ENCODE results near the gene TANC1. TPM values are rescaled to one million over a fixed set of nuclear protein-coding genes. Genes with fewer than 3 reads are reported as not detected.

The TANC1 gene
- total RNA-seq, 5 donors from 2014 or later (not counting 1 experiment from before 2014, with no cell fraction given), result 0.26 to 0.61 (median 0.50) TPM

DNA sequence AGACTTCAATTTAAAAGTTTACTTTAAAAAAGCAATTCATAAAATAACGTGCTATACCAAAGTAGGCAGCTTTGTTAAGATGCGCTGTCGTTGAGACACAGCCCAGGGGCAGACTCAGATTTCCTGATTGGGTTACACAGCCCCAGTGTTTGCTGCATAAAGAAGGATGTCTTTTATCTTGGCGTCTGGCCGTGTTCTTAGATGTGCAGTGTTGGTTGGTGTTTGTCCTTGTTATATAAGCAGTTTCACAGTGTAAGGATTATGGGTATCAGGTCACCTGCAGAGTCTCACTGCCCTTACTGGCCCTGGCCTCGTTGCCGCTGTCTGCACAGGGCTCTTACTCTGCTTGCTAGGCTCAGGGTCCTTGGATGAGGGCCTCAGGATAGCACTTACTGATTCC is 209.5 kb downstream of the TANC1 start:
- CTCF ChIA-PET, result interaction anchor here in 1 of 2 donors (0.6 kb wide), 1 partner anchor 37 kb away, joined by 6 read pairs; no protein-coding TSS in a partner anchor
- WGBS (ENCODE audit: insufficient coverage), result 51% methylated on average over 6 of the region's 7 CpGs
- no peak overlapping the region for H3K4me3 ChIP-seq (ENCODE audit: control insufficient read depth in 1 of 2, extremely low read depth in 1 of 2, low read length in 1 of 2)

DNA sequence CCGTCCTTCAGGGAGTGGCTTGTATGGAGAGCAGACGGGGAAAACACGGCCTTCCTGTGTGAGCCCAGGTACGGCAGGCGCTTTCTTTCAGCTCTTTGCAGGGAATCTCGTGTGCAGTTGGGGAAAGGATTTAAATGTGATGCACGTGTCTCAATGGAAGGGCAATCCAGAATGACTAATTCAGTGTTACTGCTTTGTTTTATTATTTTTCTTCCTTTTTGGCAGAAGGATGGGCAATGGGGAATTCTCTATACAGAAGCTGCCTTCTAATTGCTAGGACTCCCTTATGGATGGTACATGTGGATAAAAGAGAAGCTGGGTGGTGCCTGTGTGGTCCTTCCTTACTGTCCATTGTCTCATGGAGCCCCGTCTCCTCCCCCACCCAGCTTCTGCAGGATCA is 210.7 kb downstream of the TANC1 start:
- no peak for DNase-seq
- Histone ChIP-seq H3K4me3 (ENCODE audit: control insufficient read depth in 1 of 2, extremely low read depth in 1 of 2, low read length in 1 of 2) (no peak overlapping the region), H3K4me1 (ENCODE audit: control insufficient read depth in 1 of 2, extremely low read depth in 1 of 2, insufficient read depth in 2 of 2, low read length in 2 of 2) (no peaks in the 10 kb centered on the region), H3K27ac (ENCODE audit: low read length) (no peak overlapping the region), H3K36me3 (ENCODE audit: control insufficient read depth in 2 of 2, extremely low read depth in 1 of 2, insufficient read depth in 1 of 2, low read length in 1 of 2) (no peaks in the 10 kb centered on the region), H3K9me3 (no peaks in the 10 kb centered on the region), H3K27me3 (replicated peaks in 1 of 2; ENCODE audit: control insufficient read depth in 2 of 2, extremely low read depth in 1 of 2, insufficient read depth in 2 of 2, low read length in 1 of 2) (no peaks in the 10 kb centered on the region)
- H3K27me3 Mint-ChIP-seq, result no peaks in the 10 kb centered on the region
- 86% methylated on average over 7 of the region's 8 CpGs for WGBS (ENCODE audit: insufficient coverage)
- H3K36me3 Mint-ChIP-seq, result no peaks in the 10 kb centered on the region
- no peak for ATAC-seq (replicated peaks in 1 of 4)
- no peak overlapping the region for H3K4me3 Mint-ChIP-seq
- H3K4me1 Mint-ChIP-seq, result peaks cover 3 to 13% (median 4%) of the 10 kb centered on the region in 3 donors
- ChIA-PET POLR2A (no interaction called here), CTCF (interaction anchor here in 1 of 2 donors (0.5 kb wide), 1 partner anchor 429 kb away, joined by 4 read pairs; no protein-coding TSS in a partner anchor)
- no peak overlapping the region for H3K27ac Mint-ChIP-seq
- no peaks in the 10 kb centered on the region for H3K9me3 Mint-ChIP-seq

More for the DNA sequence above, 209.5 kb downstream of the TANC1 start:
- DNase-seq (no peak), ATAC-seq (replicated peaks in 1 of 4) (peak in 3 of 4 experiments; percentile 41 to 73 (median 42))
- Mint-ChIP-seq H3K4me3 (no peak overlapping the region), H3K9me3 (no peaks in the 10 kb centered on the region), H3K27me3 (no peaks in the 10 kb centered on the region), H3K36me3 (no peaks in the 10 kb centered on the region), H3K4me1 (peaks cover 3 to 13% (median 4%) of the 10 kb centered on the region in 3 donors), H3K27ac (peak overlapping the region in 1 of 2 donors; percentile 10)
- Histone ChIP-seq H3K27ac (ENCODE audit: low read length) (no peak overlapping the region), H3K4me1 (ENCODE audit: control insufficient read depth in 1 of 2, extremely low read depth in 1 of 2, insufficient read depth in 2 of 2, low read length in 2 of 2) (no peaks in the 10 kb centered on the region), H3K36me3 (ENCODE audit: control insufficient read depth in 2 of 2, extremely low read depth in 1 of 2, insufficient read depth in 1 of 2, low read length in 1 of 2) (no peaks in the 10 kb centered on the region), H3K27me3 (replicated peaks in 1 of 2; ENCODE audit: control insufficient read depth in 2 of 2, extremely low read depth in 1 of 2, insufficient read depth in 2 of 2, low read length in 1 of 2) (no peaks in the 10 kb centered on the region), H3K9me3 (no peaks in the 10 kb centered on the region)
- POLR2A ChIA-PET, result interaction anchor here (0.6 kb wide), 2 partner anchors 46 to 624 kb away, joined by 3 read pairs; no protein-coding TSS in a partner anchor

DNA sequence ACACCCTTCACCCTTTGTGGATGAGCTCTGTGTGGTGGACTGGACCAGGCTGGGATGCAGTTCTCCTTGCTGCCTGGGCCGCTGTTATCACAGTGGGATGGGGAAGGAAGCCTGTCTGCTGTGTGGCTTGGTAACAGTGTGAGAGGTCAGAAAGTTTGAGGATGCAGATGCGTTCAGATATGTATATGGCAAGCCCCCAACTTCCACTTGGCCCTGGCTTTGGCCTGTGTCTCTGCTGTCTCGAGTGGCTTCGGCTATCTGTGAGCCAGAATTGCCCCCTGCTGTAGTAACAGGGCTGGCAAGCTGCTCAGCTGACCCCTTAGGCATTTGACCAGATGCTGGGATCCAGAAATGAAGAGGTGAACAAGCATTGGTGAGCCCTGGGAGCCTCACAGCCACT is 211.3 kb downstream of the TANC1 start:
- CTCF ChIA-PET, result interaction anchor here in 1 of 2 donors (0.5 kb wide), 1 partner anchor 430 kb away, joined by 4 read pairs; no protein-coding TSS in a partner anchor
- no peak overlapping the region for H3K4me3 ChIP-seq (ENCODE audit: control insufficient read depth in 1 of 2, extremely low read depth in 1 of 2, low read length in 1 of 2)
- no peaks in the 10 kb centered on the region for H3K27me3 ChIP-seq (replicated peaks in 1 of 2; ENCODE audit: control insufficient read depth in 2 of 2, extremely low read depth in 1 of 2, insufficient read depth in 2 of 2, low read length in 1 of 2)
- no peak for DNase-seq
- no peaks in the 10 kb centered on the region for H3K9me3 ChIP-seq
- Mint-ChIP-seq H3K36me3 (no peaks in the 10 kb centered on the region), H3K9me3 (no peaks in the 10 kb centered on the region), H3K27ac (no peak overlapping the region), H3K4me1 (peaks cover 3 to 13% (median 4%) of the 10 kb centered on the region in 3 donors), H3K27me3 (no peaks in the 10 kb centered on the region), H3K4me3 (no peak overlapping the region)
- H3K36me3 ChIP-seq (ENCODE audit: control insufficient read depth in 2 of 2, extremely low read depth in 1 of 2, insufficient read depth in 1 of 2, low read length in 1 of 2), result no peaks in the 10 kb centered on the region
- WGBS (ENCODE audit: insufficient coverage), result 93% methylated on average over 4 of the region's 4 CpGs
- H3K27ac ChIP-seq (ENCODE audit: low read length), result no peak overlapping the region
- no peaks in the 10 kb centered on the region for H3K4me1 ChIP-seq (ENCODE audit: control insufficient read depth in 1 of 2, extremely low read depth in 1 of 2, insufficient read depth in 2 of 2, low read length in 2 of 2)
- ATAC-seq (replicated peaks in 1 of 4), result no peak
- POLR2A ChIA-PET, result no interaction called here

DNA sequence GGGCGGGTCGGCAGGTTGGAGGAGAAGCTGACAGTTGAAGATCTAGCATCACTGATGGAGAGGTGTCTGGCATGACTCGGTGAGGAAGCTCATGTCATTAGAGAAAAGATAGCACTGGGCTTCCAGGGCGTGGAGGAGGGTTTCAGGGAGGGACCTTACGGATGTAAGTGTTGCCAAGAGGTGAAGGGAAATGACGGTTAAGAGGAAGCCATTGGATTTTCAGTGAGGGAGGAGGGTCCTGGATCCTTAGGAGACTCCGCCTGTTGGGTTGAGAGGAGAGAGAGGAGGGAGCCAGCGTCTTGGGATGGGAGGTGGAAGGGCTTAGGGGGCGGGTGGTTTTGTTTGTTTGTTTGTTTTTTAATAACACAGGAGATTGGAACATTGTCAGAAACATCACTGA is 214.9 kb downstream of the TANC1 start:
- 86% methylated on average over 9 of the region's 9 CpGs for WGBS (ENCODE audit: insufficient coverage)
- H3K36me3 Mint-ChIP-seq, result no peaks in the 10 kb centered on the region
- H3K4me3 Mint-ChIP-seq, result no peak overlapping the region
- no peaks in the 10 kb centered on the region for H3K9me3 ChIP-seq
- DNase-seq, result no peak
- ATAC-seq (replicated peaks in 1 of 4), result no peak
- H3K9me3 Mint-ChIP-seq, result no peaks in the 10 kb centered on the region
- no peaks in the 10 kb centered on the region for H3K36me3 ChIP-seq (ENCODE audit: control insufficient read depth in 2 of 2, extremely low read depth in 1 of 2, insufficient read depth in 1 of 2, low read length in 1 of 2)
- ChIA-PET CTCF (interaction anchor here in 1 of 2 donors (0.6 kb wide), 1 partner anchor 474 kb away, joined by 4 read pairs; no protein-coding TSS in a partner anchor), POLR2A (no interaction called here)
- no peak overlapping the region for H3K4me3 ChIP-seq (ENCODE audit: control insufficient read depth in 1 of 2, extremely low read depth in 1 of 2, low read length in 1 of 2)
- H3K27me3 Mint-ChIP-seq, result no peaks in the 10 kb centered on the region
- peaks cover 3 to 9% (median 7%) of the 10 kb centered on the region in 3 donors for H3K4me1 Mint-ChIP-seq
- no peaks in the 10 kb centered on the region for H3K27me3 ChIP-seq (replicated peaks in 1 of 2; ENCODE audit: control insufficient read depth in 2 of 2, extremely low read depth in 1 of 2, insufficient read depth in 2 of 2, low read length in 1 of 2)
- H3K27ac ChIP-seq (ENCODE audit: low read length), result no peak overlapping the region
- H3K27ac Mint-ChIP-seq, result no peak overlapping the region
- no peaks in the 10 kb centered on the region for H3K4me1 ChIP-seq (ENCODE audit: control insufficient read depth in 1 of 2, extremely low read depth in 1 of 2, insufficient read depth in 2 of 2, low read length in 2 of 2)

DNA sequence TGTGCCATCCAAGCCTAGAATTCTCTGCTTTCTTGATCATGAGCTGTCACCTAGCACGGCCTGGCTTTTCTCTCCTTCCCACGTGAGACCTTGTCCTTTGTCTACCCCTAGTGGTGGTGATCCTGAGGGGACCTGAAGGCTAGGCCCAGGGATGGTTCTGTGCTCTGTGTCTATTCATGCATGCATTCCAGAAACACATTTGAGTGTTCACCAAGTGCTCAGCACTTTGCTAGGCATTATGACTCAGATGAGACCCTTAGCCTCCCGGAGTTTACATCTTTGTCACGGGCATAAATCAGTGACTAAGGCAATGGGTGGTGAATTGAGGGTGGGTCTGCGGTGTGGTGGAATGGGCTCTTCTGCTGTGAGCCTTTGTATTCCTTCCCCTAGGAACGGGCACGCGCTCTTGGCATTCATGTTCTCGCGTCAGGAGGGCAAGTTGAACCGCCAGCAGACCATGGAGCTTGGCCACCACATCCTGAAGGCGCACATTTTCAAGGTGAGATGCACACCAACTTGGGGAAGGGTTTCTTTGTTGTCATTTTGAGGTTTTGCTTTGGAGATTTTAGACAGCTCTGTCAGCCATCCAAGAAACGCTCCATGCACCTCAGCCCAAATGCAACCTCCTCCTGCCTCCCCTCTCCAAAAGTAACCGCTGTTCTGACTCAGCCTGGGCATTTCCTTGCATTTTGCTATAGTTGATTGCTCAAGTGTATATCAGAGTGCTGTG is 217.1 kb downstream of the TANC1 start:
- no peak overlapping the region for H3K27ac Mint-ChIP-seq
- H3K36me3 Mint-ChIP-seq, result no peaks in the 10 kb centered on the region
- Histone ChIP-seq H3K4me3 (ENCODE audit: control insufficient read depth in 1 of 2, extremely low read depth in 1 of 2, low read length in 1 of 2) (no peak overlapping the region), H3K4me1 (ENCODE audit: control insufficient read depth in 1 of 2, extremely low read depth in 1 of 2, insufficient read depth in 2 of 2, low read length in 2 of 2) (no peaks in the 10 kb centered on the region), H3K27me3 (replicated peaks in 1 of 2; ENCODE audit: control insufficient read depth in 2 of 2, extremely low read depth in 1 of 2, insufficient read depth in 2 of 2, low read length in 1 of 2) (no peaks in the 10 kb centered on the region), H3K9me3 (no peaks in the 10 kb centered on the region), H3K27ac (ENCODE audit: low read length) (no peak overlapping the region), H3K36me3 (ENCODE audit: control insufficient read depth in 2 of 2, extremely low read depth in 1 of 2, insufficient read depth in 1 of 2, low read length in 1 of 2) (no peaks in the 10 kb centered on the region)
- POLR2A ChIA-PET, result interaction anchor here in 1 of 2 donors (0.6 kb wide), 1 partner anchor 9 kb away, joined by 6 read pairs; no protein-coding TSS in a partner anchor
- peak in 2 of 4 experiments; percentile 37 to 69 for ATAC-seq (replicated peaks in 1 of 4)
- H3K27me3 Mint-ChIP-seq, result no peaks in the 10 kb centered on the region
- CTCF ChIA-PET, result interaction anchor here in 1 of 2 donors (0.6 kb wide), 2 partner anchors 49 to 188 kb away, joined by 4 to 8 read pairs; no protein-coding TSS in a partner anchor
- no peak overlapping the region for H3K4me3 Mint-ChIP-seq
- 89% methylated on average over 2 of the region's 14 CpGs for WGBS (ENCODE audit: insufficient coverage)
- DNase-seq, result peak in 11 of 35 experiments; percentile 7 to 52 (median 19)
- no peaks in the 10 kb centered on the region for H3K9me3 Mint-ChIP-seq
- peaks cover 3 to 7% (median 7%) of the 10 kb centered on the region in 3 donors for H3K4me1 Mint-ChIP-seq

DNA sequence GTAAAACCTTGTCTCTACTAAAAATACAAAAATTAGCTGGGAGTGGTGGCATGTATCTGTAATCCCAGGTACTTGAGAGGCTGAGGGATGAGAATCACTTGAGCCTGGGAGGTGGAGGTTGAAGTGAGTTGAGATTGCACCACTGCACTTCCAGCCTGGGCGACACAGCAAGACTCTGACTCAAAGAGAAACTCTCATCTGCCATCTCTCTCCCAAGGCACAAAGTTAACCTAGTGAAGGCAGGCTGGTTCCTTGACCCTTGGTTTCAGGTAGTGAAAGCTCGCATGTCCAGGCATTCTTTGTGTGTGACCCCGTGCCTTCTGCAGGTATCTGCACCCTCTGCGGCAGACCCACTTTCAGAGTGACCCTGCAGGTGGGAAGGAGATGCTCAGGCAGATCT is 218.0 kb downstream of the TANC1 start:
- H3K4me1 Mint-ChIP-seq, result peaks cover 3 to 7% (median 7%) of the 10 kb centered on the region in 3 donors
- ATAC-seq (replicated peaks in 1 of 4) (no peak), DNase-seq (no peak)
- H3K4me3 Mint-ChIP-seq, result no peak overlapping the region
- Histone ChIP-seq H3K36me3 (ENCODE audit: control insufficient read depth in 2 of 2, extremely low read depth in 1 of 2, insufficient read depth in 1 of 2, low read length in 1 of 2) (no peaks in the 10 kb centered on the region), H3K27me3 (replicated peaks in 1 of 2; ENCODE audit: control insufficient read depth in 2 of 2, extremely low read depth in 1 of 2, insufficient read depth in 2 of 2, low read length in 1 of 2) (no peaks in the 10 kb centered on the region), H3K27ac (ENCODE audit: low read length) (no peak overlapping the region), H3K9me3 (no peaks in the 10 kb centered on the region), H3K4me1 (ENCODE audit: control insufficient read depth in 1 of 2, extremely low read depth in 1 of 2, insufficient read depth in 2 of 2, low read length in 2 of 2) (no peaks in the 10 kb centered on the region), H3K4me3 (ENCODE audit: control insufficient read depth in 1 of 2, extremely low read depth in 1 of 2, low read length in 1 of 2) (no peak overlapping the region)
- no peaks in the 10 kb centered on the region for H3K27me3 Mint-ChIP-seq
- WGBS (ENCODE audit: insufficient coverage), result 86% methylated on average over 3 of the region's 4 CpGs
- ChIA-PET POLR2A (no interaction called here), CTCF (interaction anchor here in 1 of 2 donors (0.6 kb wide), 1 partner anchor 50 kb away, joined by 8 read pairs; no protein-coding TSS in a partner anchor)
- H3K36me3 Mint-ChIP-seq, result no peaks in the 10 kb centered on the region
- H3K9me3 Mint-ChIP-seq, result no peaks in the 10 kb centered on the region
- H3K27ac Mint-ChIP-seq, result no peak overlapping the region

All from T-cell (primary cell).